Left renal cortex interstitium (tissue), 4 donors: ENCODE measurements around the gene ERMARD. TPM values are rescaled to one million over a fixed set of nuclear protein-coding genes. Genes with fewer than 3 reads are reported as not detected.
"Not testable (repeated sequence)": the region's sequence is repeated elsewhere in the genome, so short reads cannot be mapped to it uniquely, and the experiment has no call there.

Experiments
- DNase-seq, 4 donors: peaks; one replicate each; pipeline ENCODE4 v3.0.0-alpha.2; 2013; ENCODE audit warnings: low read depth in 4 of 4, low spot score in 2 of 4, missing footprints in 1 of 4
- polyA plus RNA-seq, 4 donors: library from polyadenylated mRNA; unstranded; fragments of 120-200 nt; gene quantifications; one replicate each; pipeline ENCODE4 v1.2.1, GENCODE V29; 2013; ENCODE audit not compliant: insufficient read length in 4 of 4

The ERMARD gene
- polyA plus RNA-seq, 4 donors: 31.2 to 63.2 (median 43.3) TPM

GRCh38 chr6:169729961-169730360, 21.5 kb upstream of the ERMARD start:
- no peak for DNase-seq

- no peak for DNase-seq
Measured at GRCh38 chr6:169738204-169738975, 13.0 kb upstream of the ERMARD start.

GRCh38 chr6:169738976-169739529, 12.4 kb upstream of the ERMARD start:
- no peak for DNase-seq

- DNase-seq: no peak
Measured at GRCh38 chr6:169741344-169741743, 10.1 kb upstream of the ERMARD start.

- no peak for DNase-seq
Measured at GRCh38 chr6:169745405-169745804, 6.0 kb upstream of the ERMARD start.

- no peak for DNase-seq
Measured at GRCh38 chr6:169746556-169746955, 4.9 kb upstream of the ERMARD start.

GRCh38 chr6:169752074-169752623, 727 bp downstream of the ERMARD start:
- DNase-seq: no peak

- DNase-seq: no peak
Measured at GRCh38 chr6:169755162-169755561, 3.7 kb downstream of the ERMARD start.

- no peak for DNase-seq
Measured at GRCh38 chr6:169763308-169763707, 11.9 kb downstream of the ERMARD start.

- DNase-seq: no peak
Measured at GRCh38 chr6:169763881-169764280, 12.5 kb downstream of the ERMARD start.

- not testable (repeated sequence) for DNase-seq
Measured at GRCh38 chr6:169765789-169766188, 14.4 kb downstream of the ERMARD start.

GRCh38 chr6:169766232-169766631, 14.8 kb downstream of the ERMARD start:
- DNase-seq: no peak

GRCh38 chr6:169766921-169767736, 15.7 kb downstream of the ERMARD start:
- DNase-seq: no peak

GRCh38 chr6:169774347-169774746, 22.9 kb downstream of the ERMARD start:
- DNase-seq: no peak

- DNase-seq: no peak
Measured at GRCh38 chr6:169775321-169775720, 23.9 kb downstream of the ERMARD start.

GRCh38 chr6:169776379-169776778, 25.0 kb downstream of the ERMARD start:
- no peak for DNase-seq

- DNase-seq: no peak
Measured at GRCh38 chr6:169777896-169778295, 26.5 kb downstream of the ERMARD start.

GRCh38 chr6:169778646-169779045, 27.2 kb downstream of the ERMARD start:
- DNase-seq: no peak

GRCh38 chr6:169779092-169779815, 27.8 kb downstream of the ERMARD start:
- no peak for DNase-seq

- DNase-seq: no peak
Measured at GRCh38 chr6:169779896-169780295, 28.5 kb downstream of the ERMARD start.
